ENCODE measurements around the gene PPEF2.
"Not testable (repeated sequence)": the region's sequence is repeated elsewhere in the genome, so short reads cannot be mapped to it uniquely, and the experiment has no call there.

The PPEF2 gene

GRCh38 chr4:75886104-75886503, 16.1 kb downstream of the PPEF2 start:
- Histone ChIP-seq H3K9ac (ENCODE audit: low read length) (no peak overlapping the region), H3K4me1 (ENCODE audit: control insufficient read depth, insufficient read depth, low read length) (no peaks in the 10 kb centered on the region), H3K27me3 (ENCODE audit: control insufficient read depth, insufficient read depth, low read length) (no peaks in the 10 kb centered on the region), H3K27ac (ENCODE audit: low read depth, low read length) (no peak overlapping the region), H3K4me3 (ENCODE audit: low read length) (no peak overlapping the region), H3K36me3 (ENCODE audit: control insufficient read depth, insufficient read depth, low read length) (no peaks in the 10 kb centered on the region)

GRCh38 chr4:75881476-75881875, 20.8 kb downstream of the PPEF2 start:
- H3K9ac ChIP-seq (ENCODE audit: low read length), result no peak overlapping the region
- no peak overlapping the region for H3K27ac ChIP-seq (ENCODE audit: low read depth, low read length)
- H3K27me3 ChIP-seq (ENCODE audit: control insufficient read depth, insufficient read depth, low read length), result no peaks in the 10 kb centered on the region

DNA sequence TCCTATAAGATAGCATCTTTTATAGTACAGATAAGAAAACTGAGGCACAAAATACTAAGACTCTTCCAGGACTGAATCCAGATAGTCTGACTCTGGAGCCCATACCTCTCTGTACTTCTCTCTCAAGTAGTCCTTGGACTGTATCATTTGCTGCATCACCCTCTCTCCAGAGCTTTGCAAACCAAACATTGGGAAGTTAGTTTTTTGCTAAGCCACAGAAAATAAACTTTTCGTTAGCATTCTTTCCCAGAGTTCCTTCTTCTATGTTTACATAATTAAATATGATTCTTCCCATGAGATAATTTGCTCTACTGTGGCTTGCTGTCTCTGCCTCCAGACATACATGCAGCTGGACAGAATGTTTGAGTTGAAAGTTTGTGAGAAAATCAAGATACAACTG, 22.0 kb downstream of the PPEF2 start:
- H3K4me1 ChIP-seq (ENCODE audit: control insufficient read depth, insufficient read depth, low read length), result no peaks in the 10 kb centered on the region
- H3K27ac ChIP-seq (ENCODE audit: low read depth, low read length), result no peak overlapping the region
- no peaks in the 10 kb centered on the region for H3K36me3 ChIP-seq (ENCODE audit: control insufficient read depth, insufficient read depth, low read length)
- H3K27me3 ChIP-seq (ENCODE audit: control insufficient read depth, insufficient read depth, low read length), result no peaks in the 10 kb centered on the region
- H3K4me3 ChIP-seq (ENCODE audit: low read length), result no peak overlapping the region
- H3K9ac ChIP-seq (ENCODE audit: low read length), result no peak overlapping the region

More at GRCh38 chr4:75881476-75881875, 20.8 kb downstream of the PPEF2 start:
- Histone ChIP-seq H3K4me1 (ENCODE audit: control insufficient read depth, insufficient read depth, low read length) (no peaks in the 10 kb centered on the region), H3K4me3 (ENCODE audit: low read length) (no peak overlapping the region), H3K36me3 (ENCODE audit: control insufficient read depth, insufficient read depth, low read length) (no peaks in the 10 kb centered on the region)

DNA sequence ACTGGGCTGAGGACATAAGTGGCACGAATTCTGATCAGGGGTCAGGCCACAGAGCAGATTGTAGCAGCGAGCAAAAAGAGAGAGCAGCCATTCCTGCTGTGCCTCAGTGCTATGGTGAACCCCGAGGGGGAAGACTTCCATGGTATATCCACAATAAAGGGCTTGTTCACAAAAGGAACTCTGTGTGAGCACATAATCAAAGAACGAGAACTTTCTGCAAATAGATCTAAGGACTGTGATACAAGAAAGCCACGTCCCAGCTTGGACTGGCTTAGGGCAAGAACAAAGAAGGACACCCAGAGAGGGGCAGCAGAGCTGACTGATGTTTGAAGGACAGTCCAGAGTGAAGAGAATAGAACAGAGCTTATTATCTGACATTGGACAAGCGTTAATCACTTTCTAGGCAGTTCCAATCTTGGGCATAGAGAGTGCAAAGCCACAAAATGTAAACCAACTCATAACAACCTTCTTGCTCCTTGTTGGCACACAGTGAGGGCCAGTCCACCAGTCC, 24.0 kb downstream of the PPEF2 start:
- H3K9ac ChIP-seq (ENCODE audit: low read length), result no peak overlapping the region
- H3K4me1 ChIP-seq (ENCODE audit: control insufficient read depth, insufficient read depth, low read length), result no peaks in the 10 kb centered on the region
- H3K27me3 ChIP-seq (ENCODE audit: control insufficient read depth, insufficient read depth, low read length), result no peaks in the 10 kb centered on the region
- H3K4me3 ChIP-seq (ENCODE audit: low read length), result no peak overlapping the region
- H3K27ac ChIP-seq (ENCODE audit: low read depth, low read length), result no peak overlapping the region
- no peaks in the 10 kb centered on the region for H3K36me3 ChIP-seq (ENCODE audit: control insufficient read depth, insufficient read depth, low read length)

- Histone ChIP-seq H3K9ac (ENCODE audit: low read length) (no peak overlapping the region), H3K4me1 (ENCODE audit: control insufficient read depth, insufficient read depth, low read length) (no peaks in the 10 kb centered on the region), H3K36me3 (ENCODE audit: control insufficient read depth, insufficient read depth, low read length) (no peaks in the 10 kb centered on the region), H3K4me3 (ENCODE audit: low read length) (no peak overlapping the region), H3K27ac (ENCODE audit: low read depth, low read length) (no peak overlapping the region), H3K27me3 (ENCODE audit: control insufficient read depth, insufficient read depth, low read length) (no peaks in the 10 kb centered on the region)
Observed at GRCh38 chr4:75876218-75876617, 26.0 kb downstream of the PPEF2 start.

DNA sequence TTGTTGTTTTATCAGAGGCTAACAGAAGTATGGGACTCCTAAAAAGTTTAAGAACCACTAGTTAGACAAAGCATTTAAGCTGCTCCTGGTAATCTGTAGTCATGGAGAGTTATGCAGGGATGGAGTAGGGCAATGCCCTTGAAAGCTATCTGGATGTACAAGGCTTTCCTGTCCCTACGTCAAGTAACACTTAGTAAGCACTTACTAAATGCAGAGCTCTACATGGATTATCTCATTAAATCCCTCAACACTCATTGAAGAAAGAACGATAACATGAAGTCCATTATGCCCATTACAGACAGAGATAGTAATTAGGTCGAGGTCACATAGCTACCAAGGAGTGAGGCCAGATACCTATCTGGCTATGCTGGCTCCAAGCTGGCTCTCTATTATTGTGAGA, 33.2 kb downstream of the PPEF2 start:
- Histone ChIP-seq H3K27me3 (ENCODE audit: control insufficient read depth, insufficient read depth, low read length) (no peaks in the 10 kb centered on the region), H3K4me3 (ENCODE audit: low read length) (no peak overlapping the region), H3K4me1 (ENCODE audit: control insufficient read depth, insufficient read depth, low read length) (no peaks in the 10 kb centered on the region), H3K27ac (ENCODE audit: low read depth, low read length) (no peak overlapping the region), H3K9ac (ENCODE audit: low read length) (no peak overlapping the region), H3K36me3 (ENCODE audit: control insufficient read depth, insufficient read depth, low read length) (no peaks in the 10 kb centered on the region)

GRCh38 chr4:75867130-75867529, 35.1 kb downstream of the PPEF2 start:
- H3K9ac ChIP-seq (ENCODE audit: low read length), result no peak overlapping the region
- H3K27ac ChIP-seq (ENCODE audit: low read depth, low read length), result no peak overlapping the region
- no peak overlapping the region for H3K4me3 ChIP-seq (ENCODE audit: low read length)
- H3K27me3 ChIP-seq (ENCODE audit: control insufficient read depth, insufficient read depth, low read length), result no peaks in the 10 kb centered on the region
- H3K36me3 ChIP-seq (ENCODE audit: control insufficient read depth, insufficient read depth, low read length), result no peaks in the 10 kb centered on the region
- H3K4me1 ChIP-seq (ENCODE audit: control insufficient read depth, insufficient read depth, low read length), result no peaks in the 10 kb centered on the region

GRCh38 chr4:75860606-75861005, 41.6 kb downstream of the PPEF2 start:
- no peak overlapping the region for H3K27ac ChIP-seq (ENCODE audit: low read depth, low read length)
- no peaks in the 10 kb centered on the region for H3K4me1 ChIP-seq (ENCODE audit: control insufficient read depth, insufficient read depth, low read length)
- H3K36me3 ChIP-seq (ENCODE audit: control insufficient read depth, insufficient read depth, low read length), result no peaks in the 10 kb centered on the region
- H3K4me3 ChIP-seq (ENCODE audit: low read length), result no peak overlapping the region
- no peaks in the 10 kb centered on the region for H3K27me3 ChIP-seq (ENCODE audit: control insufficient read depth, insufficient read depth, low read length)
- no peak overlapping the region for H3K9ac ChIP-seq (ENCODE audit: low read length)

- H3K9ac ChIP-seq (ENCODE audit: low read length), result no peak overlapping the region
- no peak overlapping the region for H3K4me3 ChIP-seq (ENCODE audit: low read length)
- H3K4me1 ChIP-seq (ENCODE audit: control insufficient read depth, insufficient read depth, low read length), result no peaks in the 10 kb centered on the region
- H3K27me3 ChIP-seq (ENCODE audit: control insufficient read depth, insufficient read depth, low read length), result no peaks in the 10 kb centered on the region
- H3K27ac ChIP-seq (ENCODE audit: low read depth, low read length), result no peak overlapping the region
- H3K36me3 ChIP-seq (ENCODE audit: control insufficient read depth, insufficient read depth, low read length), result no peaks in the 10 kb centered on the region
Observed at GRCh38 chr4:75858721-75859120, 43.5 kb downstream of the PPEF2 start.

DNA sequence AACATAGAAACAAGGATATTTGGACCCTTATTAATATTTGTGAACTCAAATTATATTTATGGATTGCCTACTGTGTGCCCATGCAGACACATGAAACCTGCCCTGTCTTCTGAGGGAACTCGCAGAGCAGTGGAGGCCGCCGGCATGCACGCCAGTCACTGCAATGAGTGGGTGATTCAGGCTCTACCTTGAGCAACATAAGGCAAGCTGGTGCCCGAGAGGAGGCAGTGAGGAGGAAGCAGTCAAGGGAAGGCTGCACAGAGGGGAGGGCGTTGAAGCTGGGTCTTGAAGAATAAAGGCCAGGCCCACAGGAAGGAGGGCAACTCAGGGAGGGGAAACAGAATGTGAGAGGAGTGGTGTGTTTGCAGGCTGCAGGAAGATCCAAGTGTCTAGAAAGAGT, 52.8 kb downstream of the PPEF2 start:
- Histone ChIP-seq H3K27me3 (ENCODE audit: control insufficient read depth, insufficient read depth, low read length) (no peaks in the 10 kb centered on the region), H3K27ac (ENCODE audit: low read depth, low read length) (no peak overlapping the region), H3K4me3 (ENCODE audit: low read length) (no peak overlapping the region), H3K36me3 (ENCODE audit: control insufficient read depth, insufficient read depth, low read length) (no peaks in the 10 kb centered on the region), H3K9ac (ENCODE audit: low read length) (no peak overlapping the region), H3K4me1 (ENCODE audit: control insufficient read depth, insufficient read depth, low read length) (no peaks in the 10 kb centered on the region)

DNA sequence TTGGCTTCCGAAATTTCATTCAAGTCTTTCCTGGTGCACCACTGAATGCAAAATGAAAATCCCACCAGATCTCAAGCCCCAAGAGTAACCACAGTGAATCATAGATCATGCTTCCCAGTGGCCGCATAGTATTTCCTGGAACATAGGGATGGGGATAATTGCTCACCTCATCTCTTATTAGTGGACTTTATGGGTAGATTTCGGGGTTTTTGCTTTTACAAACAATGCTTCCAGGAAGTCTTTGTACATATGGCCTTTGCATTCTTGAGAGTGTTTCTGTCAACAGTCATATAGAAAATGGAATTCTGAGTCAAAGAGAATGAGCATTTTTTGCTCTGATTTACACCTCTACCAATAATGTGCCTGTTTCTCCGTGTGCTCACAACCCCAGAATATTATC, 53.4 kb downstream of the PPEF2 start:
- no peaks in the 10 kb centered on the region for H3K4me1 ChIP-seq (ENCODE audit: control insufficient read depth, insufficient read depth, low read length)

GRCh38 chr4:75848171-75848760, 54.0 kb downstream of the PPEF2 start:
- not testable (repeated sequence) for H3K4me1 ChIP-seq (ENCODE audit: control insufficient read depth, insufficient read depth, low read length); H3K36me3 ChIP-seq (ENCODE audit: control insufficient read depth, insufficient read depth, low read length); H3K27me3 ChIP-seq (ENCODE audit: control insufficient read depth, insufficient read depth, low read length); H3K9ac ChIP-seq (ENCODE audit: low read length); H3K4me3 ChIP-seq (ENCODE audit: low read length); H3K27ac ChIP-seq (ENCODE audit: low read depth, low read length)

More for the DNA sequence above, 53.4 kb downstream of the PPEF2 start:
- no peaks in the 10 kb centered on the region for H3K36me3 ChIP-seq (ENCODE audit: control insufficient read depth, insufficient read depth, low read length)
- no peaks in the 10 kb centered on the region for H3K27me3 ChIP-seq (ENCODE audit: control insufficient read depth, insufficient read depth, low read length)
- no peak overlapping the region for H3K27ac ChIP-seq (ENCODE audit: low read depth, low read length)
- H3K9ac ChIP-seq (ENCODE audit: low read length), result no peak overlapping the region
- no peak overlapping the region for H3K4me3 ChIP-seq (ENCODE audit: low read length)

- Histone ChIP-seq H3K4me3 (ENCODE audit: low read length) (no peak overlapping the region), H3K27me3 (ENCODE audit: control insufficient read depth, insufficient read depth, low read length) (no peaks in the 10 kb centered on the region), H3K27ac (ENCODE audit: low read depth, low read length) (no peak overlapping the region), H3K36me3 (ENCODE audit: control insufficient read depth, insufficient read depth, low read length) (no peaks in the 10 kb centered on the region), H3K4me1 (ENCODE audit: control insufficient read depth, insufficient read depth, low read length) (no peaks in the 10 kb centered on the region), H3K9ac (ENCODE audit: low read length) (no peak overlapping the region)
Observed at GRCh38 chr4:75845992-75846391, 56.3 kb downstream of the PPEF2 start.

All from rectal smooth muscle tissue (tissue), 1 donor.